ENCODE measurements around the gene KCNT1. TPM values are rescaled to one million over a fixed set of nuclear protein-coding genes. Genes with fewer than 3 reads are reported as not detected.
"Not testable (repeated sequence)": the region's sequence is repeated elsewhere in the genome, so short reads cannot be mapped to it uniquely, and the experiment has no call there.

KCNT1 gene
- total RNA-seq, 1 experiment from 2014 or later = 0.17 TPM

DNA sequence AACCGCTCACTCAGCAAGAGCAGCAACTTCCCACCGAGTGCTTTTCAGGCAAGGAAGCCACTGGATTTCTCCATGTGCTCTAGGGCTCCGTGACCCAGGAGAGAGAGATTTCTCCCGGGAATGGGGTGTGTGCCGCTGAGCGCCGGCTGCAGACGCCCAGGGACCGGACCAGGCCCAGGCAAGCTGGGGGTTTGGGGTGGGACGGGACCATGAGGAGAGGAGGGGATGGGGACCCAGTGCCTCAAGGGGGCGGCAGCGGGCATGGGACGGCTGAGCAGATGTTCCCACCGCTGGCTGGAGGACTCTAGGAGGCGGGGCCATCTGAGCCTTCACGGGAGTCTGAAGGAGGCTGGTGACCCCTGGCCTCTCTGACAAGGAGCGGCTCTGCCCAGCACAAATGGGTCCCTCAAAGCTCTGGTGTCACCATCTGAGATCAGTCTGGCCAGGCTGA, 30.4 kb upstream of the KCNT1 start:
- Histone ChIP-seq H3K27me3 (ENCODE audit: insufficient read depth, low read length) (peaks cover 4% of the 10 kb centered on the region; the same call in 1 of the 2 replicates), H3K9me2 (ENCODE audit: insufficient read depth) (no peaks in the 10 kb centered on the region), H3K4me1 (ENCODE audit: control insufficient read depth in 1 of 2, insufficient read depth in 2 of 2, low read length in 2 of 2) (no peaks in the 10 kb centered on the region), H3K36me3 (ENCODE audit: control insufficient read depth in 1 of 2, insufficient read depth in 2 of 2, low read length in 2 of 2) (no peaks in the 10 kb centered on the region), H3K4me3 (replicated peaks in 1 of 2; ENCODE audit: low read depth in 1 of 2, low read length in 2 of 2) (no peak overlapping the region), H4K20me1 (ENCODE audit: insufficient read depth) (no peaks in the 10 kb centered on the region), H3K4me2 (ENCODE audit: low read length) (no peak overlapping the region), H3K27ac (ENCODE audit: low read depth, low read length) (no peak overlapping the region), H3K79me2 (ENCODE audit: insufficient read depth, low read length) (no peaks in the 10 kb centered on the region), H3K9ac (ENCODE audit: low read length) (no peak overlapping the region), H2AFZ (ENCODE audit: low read depth, low read length, poor library complexity, severe bottlenecking) (no peak overlapping the region), H3K9me3 (ENCODE audit: control insufficient read depth in 1 of 2, insufficient read depth in 1 of 2, low read depth in 1 of 2, low read length in 2 of 2) (no peaks in the 10 kb centered on the region)
- peak; percentile 91 for ATAC-seq
- TF ChIP-seq RAD21 (IDR thresholded peaks at IDR 0.05; ENCODE audit: low read depth) = peak; percentile 32
- TF ChIP-seq ZNF274 (IDR thresholded peaks at IDR 0.05; ENCODE audit: low read depth, low read length) = no peak
- TF ChIP-seq, protein P1, sequence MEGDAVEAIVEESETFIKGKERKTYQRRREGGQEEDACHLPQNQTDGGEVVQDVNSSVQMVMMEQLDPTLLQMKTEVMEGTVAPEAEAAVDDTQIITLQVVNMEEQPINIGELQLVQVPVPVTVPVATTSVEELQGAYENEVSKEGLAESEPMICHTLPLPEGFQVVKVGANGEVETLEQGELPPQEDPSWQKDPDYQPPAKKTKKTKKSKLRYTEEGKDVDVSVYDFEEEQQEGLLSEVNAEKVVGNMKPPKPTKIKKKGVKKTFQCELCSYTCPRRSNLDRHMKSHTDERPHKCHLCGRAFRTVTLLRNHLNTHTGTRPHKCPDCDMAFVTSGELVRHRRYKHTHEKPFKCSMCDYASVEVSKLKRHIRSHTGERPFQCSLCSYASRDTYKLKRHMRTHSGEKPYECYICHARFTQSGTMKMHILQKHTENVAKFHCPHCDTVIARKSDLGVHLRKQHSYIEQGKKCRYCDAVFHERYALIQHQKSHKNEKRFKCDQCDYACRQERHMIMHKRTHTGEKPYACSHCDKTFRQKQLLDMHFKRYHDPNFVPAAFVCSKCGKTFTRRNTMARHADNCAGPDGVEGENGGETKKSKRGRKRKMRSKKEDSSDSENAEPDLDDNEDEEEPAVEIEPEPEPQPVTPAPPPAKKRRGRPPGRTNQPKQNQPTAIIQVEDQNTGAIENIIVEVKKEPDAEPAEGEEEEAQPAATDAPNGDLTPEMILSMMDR (IDR thresholded peaks at IDR 0.05 in 2 of 3, conservative IDR thresholded peaks at IDR 0.05 in 1 of 3; ENCODE audit: borderline replicate concordance in 1 of 3, insufficient read depth in 1 of 3, low read depth in 2 of 3, low read length in 2 of 3) = peak; percentile 8 to 35 (median 33); a peak in 4 of 6 replicates
- DNase-seq (ENCODE audit: low read depth, low spot score) = no peak
- POLR2A ChIA-PET = no interaction called here
- RAD21 ChIA-PET (ENCODE audit: low non-redundant PET in 1 of 2, low total read pairs in 2 of 2, uncharacterized antibody in 2 of 2, unreplicated experiment in 2 of 2) = no interaction called here
- no TSS peak for BruUV-seq (replicated peaks)
- intact Hi-C loops (cut with micrococcal nuclease) = no loop called here
- CTCF ChIA-PET = no interaction called here

DNA sequence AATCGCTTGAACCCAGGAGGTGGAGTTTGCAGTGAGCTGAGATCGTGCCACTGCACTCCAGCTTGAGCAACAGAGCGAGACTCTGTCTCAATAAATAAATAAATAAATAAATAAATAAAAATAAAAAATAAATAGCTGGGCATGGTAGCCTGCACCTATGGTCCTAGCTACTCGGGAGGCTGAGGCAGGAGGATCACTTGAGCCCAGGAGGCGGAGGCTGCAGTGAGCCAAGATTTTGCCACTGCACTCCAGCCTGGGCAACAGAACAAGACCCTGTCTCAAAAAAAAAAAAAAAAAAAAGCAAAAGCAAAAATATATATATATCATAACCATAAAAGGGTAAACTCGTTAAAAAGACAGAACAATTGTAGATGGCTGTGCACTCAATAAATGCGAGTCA, 29.2 kb upstream of the KCNT1 start:
- CTCF ChIA-PET; RAD21 ChIA-PET (ENCODE audit: low non-redundant PET in 1 of 2, low total read pairs in 2 of 2, uncharacterized antibody in 2 of 2, unreplicated experiment in 2 of 2); intact Hi-C loops (cut with micrococcal nuclease); H3K36me3 ChIP-seq (ENCODE audit: control insufficient read depth in 1 of 2, insufficient read depth in 2 of 2, low read length in 2 of 2); H2AFZ ChIP-seq (ENCODE audit: low read depth, low read length, poor library complexity, severe bottlenecking); H3K9me2 ChIP-seq (ENCODE audit: insufficient read depth); H3K4me1 ChIP-seq (ENCODE audit: control insufficient read depth in 1 of 2, insufficient read depth in 2 of 2, low read length in 2 of 2); H4K20me1 ChIP-seq (ENCODE audit: insufficient read depth); BruUV-seq (replicated peaks); ATAC-seq; H3K9me3 ChIP-seq (ENCODE audit: control insufficient read depth in 1 of 2, insufficient read depth in 1 of 2, low read depth in 1 of 2, low read length in 2 of 2); H3K79me2 ChIP-seq (ENCODE audit: insufficient read depth, low read length); DNase-seq (ENCODE audit: low read depth, low spot score); POLR2A ChIA-PET; H3K4me2 ChIP-seq (ENCODE audit: low read length); H3K4me3 ChIP-seq (replicated peaks in 1 of 2; ENCODE audit: low read depth in 1 of 2, low read length in 2 of 2); H3K9ac ChIP-seq (ENCODE audit: low read length); H3K27ac ChIP-seq (ENCODE audit: low read depth, low read length); H3K27me3 ChIP-seq (ENCODE audit: insufficient read depth, low read length): not testable (repeated sequence)

Data from HCT116 (cell line).